Measurements from ENCODE around the gene FCN1.
"Not testable (repeated sequence)": the region's sequence is repeated elsewhere in the genome, so short reads cannot be mapped to it uniquely, and the experiment has no call there.

Gene FCN1

GRCh38 chr9:134872482-134873231 lies 45.1 kb downstream of the FCN1 start:
- DNase-seq (ENCODE audit: low read depth, low spot score): no peak

- DNase-seq (ENCODE audit: low read depth, low spot score): no peak
Observed at GRCh38 chr9:134871697-134872340, 45.9 kb downstream of the FCN1 start.

- DNase-seq (ENCODE audit: low read depth, low spot score): no peak
Observed at GRCh38 chr9:134870746-134871662, 46.7 kb downstream of the FCN1 start.

GRCh38 chr9:134870301-134870694 lies 47.4 kb downstream of the FCN1 start:
- DNase-seq (ENCODE audit: low read depth, low spot score): no peak

GRCh38 chr9:134869554-134870300 lies 48.0 kb downstream of the FCN1 start:
- DNase-seq (ENCODE audit: low read depth, low spot score): no peak

GRCh38 chr9:134868751-134869553 lies 48.8 kb downstream of the FCN1 start:
- DNase-seq (ENCODE audit: low read depth, low spot score): no peak

GRCh38 chr9:134867917-134868750 lies 49.6 kb downstream of the FCN1 start:
- DNase-seq (ENCODE audit: low read depth, low spot score): no peak

GRCh38 chr9:134864821-134865190 lies 52.9 kb downstream of the FCN1 start:
- no peak for DNase-seq (ENCODE audit: low read depth, low spot score)

GRCh38 chr9:134863941-134864820 lies 53.5 kb downstream of the FCN1 start:
- no peak for DNase-seq (ENCODE audit: low read depth, low spot score)

GRCh38 chr9:134863306-134863902 lies 54.3 kb downstream of the FCN1 start:
- no peak for DNase-seq (ENCODE audit: low read depth, low spot score)

GRCh38 chr9:134861595-134862334 lies 55.9 kb downstream of the FCN1 start:
- DNase-seq (ENCODE audit: low read depth, low spot score): no peak

- no peak for DNase-seq (ENCODE audit: low read depth, low spot score)
Observed at GRCh38 chr9:134860510-134860909, 57.2 kb downstream of the FCN1 start.

- no peak for DNase-seq (ENCODE audit: low read depth, low spot score)
Observed at GRCh38 chr9:134858051-134858841, 59.5 kb downstream of the FCN1 start.

GRCh38 chr9:134857451-134857850 lies 60.3 kb downstream of the FCN1 start:
- not testable (repeated sequence) for DNase-seq (ENCODE audit: low read depth, low spot score)

- no peak for DNase-seq (ENCODE audit: low read depth, low spot score)
Observed at GRCh38 chr9:134855900-134856377, 61.8 kb downstream of the FCN1 start.
